ENCODE measurements around the gene MUC4. TPM values are rescaled to one million over a fixed set of nuclear protein-coding genes. Genes with fewer than 3 reads are reported as not detected.

MUC4 gene
- total and polyA plus RNA-seq, 2 of the 4 experiments (the other 2 are of a cell fraction): not detected

DNA sequence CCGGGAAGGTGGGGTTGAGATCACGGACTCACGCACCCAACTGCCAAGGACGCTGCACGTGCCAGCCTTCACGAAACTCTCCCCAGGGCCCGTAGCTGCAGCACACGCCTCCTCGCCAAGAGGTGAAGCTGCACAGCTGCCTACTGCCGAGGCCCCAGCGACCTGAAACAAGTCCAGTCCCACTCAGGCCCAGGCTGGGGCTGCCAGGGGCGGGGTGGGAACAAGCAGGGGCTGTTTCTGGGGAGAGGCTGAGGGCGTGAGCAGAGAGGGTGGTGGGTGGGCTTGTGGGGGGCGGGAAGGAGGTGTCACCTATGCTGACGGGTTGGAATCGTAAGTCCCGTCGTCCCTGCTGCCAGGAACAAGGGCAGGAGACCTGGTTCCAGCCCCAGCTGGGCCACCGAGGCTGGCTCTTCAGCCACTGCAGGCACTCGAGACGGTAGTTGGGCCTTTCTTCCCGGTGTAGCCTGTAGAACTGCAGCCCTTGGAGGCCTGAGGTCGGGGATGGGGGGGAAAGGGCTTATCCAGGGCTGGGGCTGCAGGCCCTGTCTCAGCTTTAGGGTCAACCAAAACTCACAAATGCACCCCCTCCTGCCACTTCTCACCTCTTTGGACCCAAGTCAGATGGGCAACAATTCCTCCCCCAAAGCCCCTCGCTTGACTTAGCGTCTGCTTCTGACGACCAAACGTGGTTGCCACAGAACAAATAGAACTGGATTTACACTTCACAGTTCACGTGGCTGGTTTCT is 46.6 kb downstream of the MUC4 start:
- no peak overlapping the region for H2BK5ac ChIP-seq (ENCODE audit: low read depth, low read length, poor library complexity, severe bottlenecking)
- H4K5ac ChIP-seq (ENCODE audit: low read depth, low read length): no peak overlapping the region
- H2BK15ac ChIP-seq (ENCODE audit: low read depth, low read length): no peak overlapping the region
- peaks cover 45% of the 10 kb centered on the region for H3K27me3 ChIP-seq (ENCODE audit: control insufficient read depth, insufficient read depth, low read length)
- no peak for DNase-seq
- H4K91ac ChIP-seq (ENCODE audit: insufficient read depth, low read depth, low read length): no peak overlapping the region
- dilution Hi-C loops (cut with HindIII; ENCODE audit: low sequenced_read_pairs, unreplicated experiment) (no loop called here), in situ Hi-C loops (cut with MboI; ENCODE audit: low sequenced_read_pairs) (no loop called here), intact Hi-C loops (cut with micrococcal nuclease) (no loop called here)
- no peaks in the 10 kb centered on the region for H3K9me1 ChIP-seq (ENCODE audit: insufficient read depth, low read length)
- TF ChIP-seq, protein P1, sequence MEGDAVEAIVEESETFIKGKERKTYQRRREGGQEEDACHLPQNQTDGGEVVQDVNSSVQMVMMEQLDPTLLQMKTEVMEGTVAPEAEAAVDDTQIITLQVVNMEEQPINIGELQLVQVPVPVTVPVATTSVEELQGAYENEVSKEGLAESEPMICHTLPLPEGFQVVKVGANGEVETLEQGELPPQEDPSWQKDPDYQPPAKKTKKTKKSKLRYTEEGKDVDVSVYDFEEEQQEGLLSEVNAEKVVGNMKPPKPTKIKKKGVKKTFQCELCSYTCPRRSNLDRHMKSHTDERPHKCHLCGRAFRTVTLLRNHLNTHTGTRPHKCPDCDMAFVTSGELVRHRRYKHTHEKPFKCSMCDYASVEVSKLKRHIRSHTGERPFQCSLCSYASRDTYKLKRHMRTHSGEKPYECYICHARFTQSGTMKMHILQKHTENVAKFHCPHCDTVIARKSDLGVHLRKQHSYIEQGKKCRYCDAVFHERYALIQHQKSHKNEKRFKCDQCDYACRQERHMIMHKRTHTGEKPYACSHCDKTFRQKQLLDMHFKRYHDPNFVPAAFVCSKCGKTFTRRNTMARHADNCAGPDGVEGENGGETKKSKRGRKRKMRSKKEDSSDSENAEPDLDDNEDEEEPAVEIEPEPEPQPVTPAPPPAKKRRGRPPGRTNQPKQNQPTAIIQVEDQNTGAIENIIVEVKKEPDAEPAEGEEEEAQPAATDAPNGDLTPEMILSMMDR (conservative IDR thresholded peaks at IDR 0.05; ENCODE audit: low read depth, low read length): no peak
- TF ChIP-seq CEBPB (IDR thresholded peaks at IDR 0.05; ENCODE audit: low read depth, low read length) (no peak), MAFK (IDR thresholded peaks at IDR 0.05; ENCODE audit: low read depth, low read length) (no peak)
- H3K4me2 ChIP-seq (ENCODE audit: low read depth, low read length): no peak overlapping the region
- no peaks in the 10 kb centered on the region for H3K36me3 ChIP-seq (ENCODE audit: control insufficient read depth, insufficient read depth, low read length)
- H4K8ac ChIP-seq (ENCODE audit: low read depth in 2 of 2, low read length in 2 of 2): no peak overlapping the region
- H3K23ac ChIP-seq (ENCODE audit: low read depth, low read length): no peak overlapping the region
- POLR2A ChIA-PET (ENCODE audit: unreplicated experiment): no interaction called here
- no peak overlapping the region for H3K14ac ChIP-seq (replicated peaks; ENCODE audit: low read depth, low read length)
- H2BK20ac ChIP-seq (ENCODE audit: low read depth, low read length): no peak overlapping the region
- no peaks in the 10 kb centered on the region for H4K20me1 ChIP-seq (ENCODE audit: insufficient read depth, low read length)
- H3K9ac ChIP-seq (ENCODE audit: low read depth, low read length): no peak overlapping the region
- H2AK9ac ChIP-seq (replicated peaks; ENCODE audit: low read depth, low read length, poor library complexity): no peak overlapping the region
- H3K56ac ChIP-seq (ENCODE audit: extremely low read depth, insufficient read depth, low read length): no peak overlapping the region
- BruUV-seq (replicated peaks): no TSS peak
- H2AK5ac ChIP-seq (ENCODE audit: low read depth, low read length): no peak overlapping the region
- H3K9me3 ChIP-seq (ENCODE audit: control insufficient read depth, insufficient read depth, low read length): peaks cover 3% of the 10 kb centered on the region; the same call in 1 of the 2 replicates
- H2AFZ ChIP-seq (replicated peaks; ENCODE audit: low read length, poor library complexity): no peak overlapping the region
- no peaks in the 10 kb centered on the region for H3K79me1 ChIP-seq (ENCODE audit: low read depth in 1 of 2, low read length in 2 of 2)
- ATAC-seq (ENCODE audit: low read depth): no peak
- CTCF ChIA-PET: no interaction called here
- no peak overlapping the region for H3K18ac ChIP-seq (ENCODE audit: low read depth, low read length)
- H3K4ac ChIP-seq (ENCODE audit: low read depth, low read length): no peak overlapping the region
- H2BK120ac ChIP-seq (ENCODE audit: low read depth, low read length): no peak overlapping the region
- no peak overlapping the region for H3K27ac ChIP-seq (ENCODE audit: insufficient read depth, low read length)
- 64% methylated on average over 7 of the region's 28 CpGs; no CpG with 5 or more reads in 1 of the 2 experiments for WGBS, 2 experiments (ENCODE audit: extremely low coverage in 2 of 2, insufficient read length in 1 of 2)
- no peaks in the 10 kb centered on the region for H3K4me1 ChIP-seq (ENCODE audit: control insufficient read depth, insufficient read depth, low read length)
- no peak overlapping the region for H3K4me3 ChIP-seq (ENCODE audit: insufficient read depth, low read depth, low read length)

Data from IMR-90 (cell line).